Caco-2 (cell line): ENCODE measurements around the gene LUC7L. TPM values are rescaled to one million over a fixed set of nuclear protein-coding genes. Genes with fewer than 3 reads are reported as not detected.

Experiments used
- BruUV-seq: library from RNA; stranded (reverse); fragments of 400-500 nt; replicated peaks from 2 replicates; lab custom pipeline; 2021; lab: Mats Ljungman, UMichigan
- CTCF ChIA-PET: fragments of 300-600 bp; sonication (Branson Sonifier 250); formaldehyde crosslinking; loops from one replicate; lab custom pipeline; 2022; ENCODE audit warnings: antibody characterized with exemption; lab: Charles Lee
- POLR2A ChIA-PET: fragments of 300-600 bp; sonication (Branson Sonifier 250); formaldehyde crosslinking; loops from one replicate; lab custom pipeline; 2022; ENCODE audit warnings: antibody characterized with exemption; lab: Charles Lee
- DNase-seq, 2 experiments: peaks; one replicate each; pipeline versions ENCODE4 v3.0.0 to v3.0.0-alpha.2; 2020 to 2022
- H3K27me3 ChIP-seq: replicated peaks from 2 replicates; pipeline ENCODE4 v1.6.0; 2011; ENCODE audit warnings: low read length; ENCODE audit not compliant: control insufficient read depth, insufficient read depth
- H3K36me3 ChIP-seq: 2 replicates; pipeline ENCODE4 v1.5.1; 2011; ENCODE audit warnings: low read length; ENCODE audit not compliant: control insufficient read depth, insufficient read depth
- H3K4me1 ChIP-seq: fragments of 250-450 bp; sonication (Bioruptor Pico); 2 replicates; pipeline ENCODE4 v1.5.1; 2020; ENCODE audit warnings: mild to moderate bottlenecking
- H3K4me3 ChIP-seq: 2 replicates; pipeline ENCODE4 v1.5.1; 2011; ENCODE audit warnings: low read depth, mild to moderate bottlenecking, control low read depth, low read length
- H3K9me3 ChIP-seq: fragments of 250-450 bp; sonication (Bioruptor Pico); 2 replicates; pipeline ENCODE4 v1.5.1; 2020; ENCODE audit warnings: mild to moderate bottlenecking, moderate library complexity
- H3K27ac Mint-ChIP-seq: one replicate; pipeline ENCODE4 v1.8.0; 2022; ENCODE audit warnings: mixed read lengths; ENCODE audit not compliant: unreplicated experiment
- H3K27me3 Mint-ChIP-seq: one replicate; pipeline ENCODE4 v1.8.0; 2022; ENCODE audit warnings: mixed read lengths; ENCODE audit not compliant: insufficient read depth, unreplicated experiment
- H3K36me3 Mint-ChIP-seq: one replicate; pipeline ENCODE4 v1.8.0; 2022; ENCODE audit warnings: mild to moderate bottlenecking, mixed read lengths; ENCODE audit not compliant: insufficient read depth, unreplicated experiment
- H3K4me1 Mint-ChIP-seq: one replicate; pipeline ENCODE4 v1.8.0; 2022; ENCODE audit warnings: low read depth, mixed read lengths; ENCODE audit not compliant: unreplicated experiment
- H3K4me3 Mint-ChIP-seq: one replicate; pipeline ENCODE4 v1.8.0; 2022; ENCODE audit warnings: mild to moderate bottlenecking, moderate library complexity, mixed read lengths; ENCODE audit not compliant: unreplicated experiment
- H3K9me3 Mint-ChIP-seq: one replicate; pipeline ENCODE4 v1.8.0; 2022; ENCODE audit warnings: mixed read lengths; ENCODE audit not compliant: unreplicated experiment
- CTCF ChIP-seq, 2 experiments: fragments of 200-600 bp in 1 of 2; IDR thresholded peaks; 1 replicate in 1 of 2; 2 replicates in 1 of 2; pipeline versions ENCODE4 v1.5.1 to v1.8.0; 2011 to 2022; ENCODE audit warnings: antibody characterized with exemption in 1 of 2, control low read depth in 1 of 2, inconsistent platforms in 1 of 2, low read depth in 1 of 2, low read length in 1 of 2, mild to moderate bottlenecking in 1 of 2, moderate library complexity in 1 of 2; ENCODE audit not compliant: insufficient read depth in 1 of 2, severe bottlenecking in 1 of 2, unreplicated experiment in 1 of 2
- intact Hi-C: fragments of 100-400 bp; cut with micrococcal nuclease; formaldehyde crosslinking; loops from one replicate; pipeline ENCODE4 v1.10.0; 2022; ENCODE audit not compliant: unreplicated experiment
- total RNA-seq: library from RNA; stranded (reverse); gene quantifications from 2 replicates; pipeline ENCODE4 v1.2.3, GENCODE V29; 2022

The LUC7L gene
- total RNA-seq, 1 experiment from 2014 or later, result 80.7 TPM

- POLR2A ChIA-PET, result no interaction called here
These were observed 43.6 kb downstream of the LUC7L start for GRCh38 chr16:185691-186090.

GRCh38 chr16:185213-185612 is 44.0 kb downstream of the LUC7L start:
- ChIA-PET CTCF (no interaction called here), POLR2A (no interaction called here)
- no peak for TF ChIP-seq CTCF (IDR thresholded peaks at IDR 0.05; ENCODE audit: insufficient read depth in 1 of 2, low read depth in 1 of 2, low read length in 1 of 2, severe bottlenecking in 1 of 2, unreplicated experiment in 1 of 2)
- Mint-ChIP-seq H3K9me3 (no peaks in the 10 kb centered on the region), H3K4me1 (no peaks in the 10 kb centered on the region), H3K27me3 (no peaks in the 10 kb centered on the region), H3K36me3 (peaks cover 74% of the 10 kb centered on the region), H3K4me3 (no peak overlapping the region), H3K27ac (no peak overlapping the region)
- Histone ChIP-seq H3K36me3 (peaks cover 5% of the 10 kb centered on the region; the same call in 1 of the 2 replicates), H3K27me3 (no peaks in the 10 kb centered on the region), H3K4me3 (no peak overlapping the region), H3K9me3 (no peaks in the 10 kb centered on the region), H3K4me1 (peaks cover under 1% of the 10 kb centered on the region)
- intact Hi-C loops, result no loop called here
- DNase-seq, result no peak
- BruUV-seq, result no TSS peak

More at GRCh38 chr16:185691-186090, 43.6 kb downstream of the LUC7L start:
- Mint-ChIP-seq H3K36me3 (peaks cover 79% of the 10 kb centered on the region), H3K9me3 (no peaks in the 10 kb centered on the region), H3K27me3 (no peaks in the 10 kb centered on the region), H3K4me1 (no peaks in the 10 kb centered on the region), H3K4me3 (no peak overlapping the region), H3K27ac (no peak overlapping the region)
- intact Hi-C loops, result no loop called here
- DNase-seq, result no peak
- CTCF ChIA-PET, result no interaction called here
- H3K27me3 ChIP-seq, result no peaks in the 10 kb centered on the region
- no peak for TF ChIP-seq CTCF (IDR thresholded peaks at IDR 0.05; ENCODE audit: insufficient read depth in 1 of 2, low read depth in 1 of 2, low read length in 1 of 2, severe bottlenecking in 1 of 2, unreplicated experiment in 1 of 2)
- H3K4me3 ChIP-seq, result no peak overlapping the region
- no peaks in the 10 kb centered on the region for H3K9me3 ChIP-seq
- no TSS peak for BruUV-seq
- H3K36me3 ChIP-seq, result peaks cover 5% of the 10 kb centered on the region; the same call in 1 of the 2 replicates
- no peaks in the 10 kb centered on the region; the same call in 1 of the 2 replicates for H3K4me1 ChIP-seq

GRCh38 chr16:183005-183404 is 46.2 kb downstream of the LUC7L start:
- Mint-ChIP-seq H3K4me3 (no peak overlapping the region), H3K27ac (no peak overlapping the region), H3K36me3 (peaks cover 52% of the 10 kb centered on the region), H3K9me3 (no peaks in the 10 kb centered on the region), H3K4me1 (no peaks in the 10 kb centered on the region), H3K27me3 (no peaks in the 10 kb centered on the region)
- Histone ChIP-seq H3K36me3 (peaks cover 5% of the 10 kb centered on the region; the same call in 1 of the 2 replicates), H3K27me3 (no peaks in the 10 kb centered on the region), H3K4me1 (peaks cover 5% of the 10 kb centered on the region), H3K9me3 (no peaks in the 10 kb centered on the region), H3K4me3 (no peak overlapping the region)
- BruUV-seq, result no TSS peak
- ChIA-PET CTCF (interaction anchor here (0.6 kb wide), 1 partner anchor 106 kb away, joined by 3 read pairs; no protein-coding TSS in a partner anchor), POLR2A (no interaction called here)
- intact Hi-C loops, result no loop called here
- no peak for DNase-seq
- no peak for TF ChIP-seq CTCF (IDR thresholded peaks at IDR 0.05; ENCODE audit: insufficient read depth in 1 of 2, low read depth in 1 of 2, low read length in 1 of 2, severe bottlenecking in 1 of 2, unreplicated experiment in 1 of 2)
